ENCODE data around the gene CFAP299. TPM values are rescaled to one million over a fixed set of nuclear protein-coding genes. Genes with fewer than 3 reads are reported as not detected.

Gene CFAP299
- not detected in 5 replicates for total RNA-seq (2022; extraction: Qiagen RNA extraction)

GRCh38 chr4:80335554-80336358 lies at the start of gene CFAP299:
TSS of gene CFAP299 (plus strand) at chr4:80335730.

Other genes with a start within 250 kb of the CFAP299 start
- gene PRDM8, start 138.2 kb upstream of the CFAP299 start, total RNA-seq (2022; extraction: Qiagen RNA extraction), result 0.08 to 0.28 TPM (median 0.12 TPM) in 5 replicates
- gene FGF5, start 69.1 kb upstream of the CFAP299 start, total RNA-seq (2022; extraction: Qiagen RNA extraction), result 0.07 to 1.3 TPM (median 0.75 TPM) in 5 replicates

Data from A549 treated with Mapracorat at 1 μM for 4 hours (cell line).